PC-3 (cell line): ENCODE data around the gene PIGP.

Experiments used
- CTCF ChIP-seq: fragments of 300-600 bp; sonication (generic); conservative IDR thresholded peaks from 2 replicates; pipeline ENCODE4 v1.5.1; 2017; ENCODE audit warnings: antibody characterized with exemption, low read depth, mild to moderate bottlenecking, low read length
- EZH2 ChIP-seq: fragments of 300-600 bp; sonication (generic); IDR thresholded peaks from one replicate; pipeline ENCODE4 v1.6.1; 2017; ENCODE audit warnings: antibody characterized with exemption, mild to moderate bottlenecking, low read length; ENCODE audit not compliant: unreplicated experiment
- EZH2phosphoT487 ChIP-seq: fragments of 300-600 bp; sonication (generic); IDR thresholded peaks from 2 replicates; pipeline ENCODE4 v1.6.1; 2018; ENCODE audit warnings: mild to moderate bottlenecking, antibody characterized with exemption, low read length, borderline replicate concordance

- TF ChIP-seq CTCF (no peak), EZH2 (no peak), EZH2phosphoT487 (no peak)
Observed at GRCh38 chr21:37074197-37074510, 1.3 kb upstream of the PIGP start.
